GM23338 (cell line): ENCODE results near the gene CYP2A7.
"Not testable (repeated sequence)": the region's sequence is repeated elsewhere in the genome, so short reads cannot be mapped to it uniquely, and the experiment has no call there.

Experiments
- CREB1 ChIP-seq: fragments of 250-450 bp; sonication (Bioruptor Pico); IDR thresholded peaks from 2 replicates; pipeline ENCODE4 v1.5.0; 2020; ENCODE audit warnings: low read depth, mild to moderate bottlenecking, moderate library complexity
- EZH2 ChIP-seq: fragments of 200-600 bp; sonication (generic); IDR thresholded peaks from one replicate; pipeline ENCODE4 v1.8.0; 2017; ENCODE audit warnings: antibody characterized with exemption, mild to moderate bottlenecking, low read depth; ENCODE audit not compliant: unreplicated experiment
- EZH2phosphoT487 ChIP-seq: fragments of 200-600 bp; sonication (generic); IDR thresholded peaks from one replicate; pipeline ENCODE4 v1.8.1; 2018; ENCODE audit warnings: antibody characterized with exemption; ENCODE audit not compliant: unreplicated experiment
- JUNB ChIP-seq: IDR thresholded peaks from one replicate; pipeline ENCODE4 v1.6.1; 2016; ENCODE audit warnings: antibody characterized with exemption; ENCODE audit not compliant: unreplicated experiment
- NANOG ChIP-seq: IDR thresholded peaks from 2 replicates; pipeline ENCODE4 v1.6.1; 2016; ENCODE audit warnings: antibody characterized with exemption, borderline replicate concordance
- POLR2AphosphoS5 ChIP-seq: IDR thresholded peaks from 2 replicates; pipeline ENCODE4 v1.6.1; 2016; ENCODE audit warnings: antibody characterized with exemption, low read depth
- STAT1 ChIP-seq: IDR thresholded peaks from one replicate; pipeline ENCODE4 v1.6.1; 2016; ENCODE audit warnings: antibody characterized with exemption; ENCODE audit not compliant: unreplicated experiment
- ZNF114 ChIP-seq: fragments of 250-450 bp; sonication (Bioruptor Pico); IDR thresholded peaks from 2 replicates; pipeline ENCODE4 v1.5.0; 2020; ENCODE audit warnings: mild to moderate bottlenecking, moderate library complexity
- ZNF331 ChIP-seq: fragments of 250-450 bp; sonication (Bioruptor Pico); IDR thresholded peaks from 2 replicates; pipeline ENCODE4 v1.5.0; 2020; ENCODE audit warnings: low read depth, mild to moderate bottlenecking, moderate library complexity
- TF ChIP-seq, protein P1 (sequence below), 2 experiments: fragments of 200-600 bp in 1 of 2; sonication (generic) in 1 of 2; conservative IDR thresholded peaks; 2 replicates each; pipeline versions ENCODE4 v1.5.1 to v1.6.1; 2016 to 2017; ENCODE audit warnings: antibody characterized with exemption in 2 of 2, low read depth in 2 of 2, mild to moderate bottlenecking in 2 of 2, moderate library complexity in 1 of 2
- TF ChIP-seq, protein P2 (sequence below): IDR thresholded peaks from one replicate; pipeline ENCODE4 v1.6.1; 2018; ENCODE audit warnings: antibody characterized with exemption; ENCODE audit not compliant: unreplicated experiment
- TF ChIP-seq, protein P3 (sequence below): IDR thresholded peaks from 2 replicates; pipeline ENCODE4 v1.6.1; 2016; ENCODE audit warnings: antibody characterized with exemption
- TF ChIP-seq, protein P4 (sequence below): fragments of 250-450 bp; sonication (Bioruptor Pico); IDR thresholded peaks from 2 replicates; pipeline ENCODE4 v1.5.0; 2020; ENCODE audit warnings: mild to moderate bottlenecking, moderate library complexity

DNA sequence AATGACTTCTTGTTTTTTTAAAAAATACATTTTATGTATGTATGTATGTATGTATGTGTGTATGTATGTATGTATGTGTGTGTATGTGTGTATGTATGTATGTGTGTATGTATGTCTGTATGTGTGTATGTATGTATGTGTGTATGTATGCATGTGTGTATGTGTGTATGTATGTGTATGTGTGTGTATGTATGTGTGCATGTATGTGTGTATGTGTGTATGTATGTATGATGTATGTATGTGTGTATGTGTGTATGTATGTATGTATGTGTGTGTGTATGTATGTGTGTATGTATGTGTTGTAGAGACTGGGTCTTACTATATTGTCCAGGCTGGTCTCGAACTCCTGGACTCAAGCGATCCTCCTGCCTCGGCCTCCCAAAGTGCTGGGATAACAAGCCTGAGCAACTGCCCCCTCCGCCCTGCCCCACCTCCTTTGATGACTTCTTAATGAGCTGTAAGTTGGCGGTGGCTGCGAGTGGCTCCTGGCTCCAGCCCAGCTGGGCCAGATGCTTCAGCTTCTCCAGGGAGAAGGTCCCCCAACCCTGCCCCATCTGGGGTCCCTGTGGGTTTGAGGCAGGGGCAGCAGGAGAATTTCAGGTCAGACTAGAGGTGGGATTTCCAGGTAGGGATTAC is 56.5 kb downstream of the CYP2A7 start:
- TF ChIP-seq, protein P1, sequence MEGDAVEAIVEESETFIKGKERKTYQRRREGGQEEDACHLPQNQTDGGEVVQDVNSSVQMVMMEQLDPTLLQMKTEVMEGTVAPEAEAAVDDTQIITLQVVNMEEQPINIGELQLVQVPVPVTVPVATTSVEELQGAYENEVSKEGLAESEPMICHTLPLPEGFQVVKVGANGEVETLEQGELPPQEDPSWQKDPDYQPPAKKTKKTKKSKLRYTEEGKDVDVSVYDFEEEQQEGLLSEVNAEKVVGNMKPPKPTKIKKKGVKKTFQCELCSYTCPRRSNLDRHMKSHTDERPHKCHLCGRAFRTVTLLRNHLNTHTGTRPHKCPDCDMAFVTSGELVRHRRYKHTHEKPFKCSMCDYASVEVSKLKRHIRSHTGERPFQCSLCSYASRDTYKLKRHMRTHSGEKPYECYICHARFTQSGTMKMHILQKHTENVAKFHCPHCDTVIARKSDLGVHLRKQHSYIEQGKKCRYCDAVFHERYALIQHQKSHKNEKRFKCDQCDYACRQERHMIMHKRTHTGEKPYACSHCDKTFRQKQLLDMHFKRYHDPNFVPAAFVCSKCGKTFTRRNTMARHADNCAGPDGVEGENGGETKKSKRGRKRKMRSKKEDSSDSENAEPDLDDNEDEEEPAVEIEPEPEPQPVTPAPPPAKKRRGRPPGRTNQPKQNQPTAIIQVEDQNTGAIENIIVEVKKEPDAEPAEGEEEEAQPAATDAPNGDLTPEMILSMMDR (conservative IDR thresholded peaks at IDR 0.05; ENCODE audit: low read depth in 2 of 2), result not testable (repeated sequence)
- TF ChIP-seq POLR2AphosphoS5; EZH2; EZH2phosphoT487; ZNF331 (CRISPR knock-in tag); NANOG; STAT1; ZNF114 (CRISPR knock-in tag); JUNB; CREB1 (CRISPR knock-in tag): not testable (repeated sequence)
- TF ChIP-seq, protein P2, sequence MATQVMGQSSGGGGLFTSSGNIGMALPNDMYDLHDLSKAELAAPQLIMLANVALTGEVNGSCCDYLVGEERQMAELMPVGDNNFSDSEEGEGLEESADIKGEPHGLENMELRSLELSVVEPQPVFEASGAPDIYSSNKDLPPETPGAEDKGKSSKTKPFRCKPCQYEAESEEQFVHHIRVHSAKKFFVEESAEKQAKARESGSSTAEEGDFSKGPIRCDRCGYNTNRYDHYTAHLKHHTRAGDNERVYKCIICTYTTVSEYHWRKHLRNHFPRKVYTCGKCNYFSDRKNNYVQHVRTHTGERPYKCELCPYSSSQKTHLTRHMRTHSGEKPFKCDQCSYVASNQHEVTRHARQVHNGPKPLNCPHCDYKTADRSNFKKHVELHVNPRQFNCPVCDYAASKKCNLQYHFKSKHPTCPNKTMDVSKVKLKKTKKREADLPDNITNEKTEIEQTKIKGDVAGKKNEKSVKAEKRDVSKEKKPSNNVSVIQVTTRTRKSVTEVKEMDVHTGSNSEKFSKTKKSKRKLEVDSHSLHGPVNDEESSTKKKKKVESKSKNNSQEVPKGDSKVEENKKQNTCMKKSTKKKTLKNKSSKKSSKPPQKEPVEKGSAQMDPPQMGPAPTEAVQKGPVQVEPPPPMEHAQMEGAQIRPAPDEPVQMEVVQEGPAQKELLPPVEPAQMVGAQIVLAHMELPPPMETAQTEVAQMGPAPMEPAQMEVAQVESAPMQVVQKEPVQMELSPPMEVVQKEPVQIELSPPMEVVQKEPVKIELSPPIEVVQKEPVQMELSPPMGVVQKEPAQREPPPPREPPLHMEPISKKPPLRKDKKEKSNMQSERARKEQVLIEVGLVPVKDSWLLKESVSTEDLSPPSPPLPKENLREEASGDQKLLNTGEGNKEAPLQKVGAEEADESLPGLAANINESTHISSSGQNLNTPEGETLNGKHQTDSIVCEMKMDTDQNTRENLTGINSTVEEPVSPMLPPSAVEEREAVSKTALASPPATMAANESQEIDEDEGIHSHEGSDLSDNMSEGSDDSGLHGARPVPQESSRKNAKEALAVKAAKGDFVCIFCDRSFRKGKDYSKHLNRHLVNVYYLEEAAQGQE, result not testable (repeated sequence)
- TF ChIP-seq, protein P3, sequence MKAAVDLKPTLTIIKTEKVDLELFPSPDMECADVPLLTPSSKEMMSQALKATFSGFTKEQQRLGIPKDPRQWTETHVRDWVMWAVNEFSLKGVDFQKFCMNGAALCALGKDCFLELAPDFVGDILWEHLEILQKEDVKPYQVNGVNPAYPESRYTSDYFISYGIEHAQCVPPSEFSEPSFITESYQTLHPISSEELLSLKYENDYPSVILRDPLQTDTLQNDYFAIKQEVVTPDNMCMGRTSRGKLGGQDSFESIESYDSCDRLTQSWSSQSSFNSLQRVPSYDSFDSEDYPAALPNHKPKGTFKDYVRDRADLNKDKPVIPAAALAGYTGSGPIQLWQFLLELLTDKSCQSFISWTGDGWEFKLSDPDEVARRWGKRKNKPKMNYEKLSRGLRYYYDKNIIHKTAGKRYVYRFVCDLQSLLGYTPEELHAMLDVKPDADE, result not testable (repeated sequence)
- TF ChIP-seq, protein P4, sequence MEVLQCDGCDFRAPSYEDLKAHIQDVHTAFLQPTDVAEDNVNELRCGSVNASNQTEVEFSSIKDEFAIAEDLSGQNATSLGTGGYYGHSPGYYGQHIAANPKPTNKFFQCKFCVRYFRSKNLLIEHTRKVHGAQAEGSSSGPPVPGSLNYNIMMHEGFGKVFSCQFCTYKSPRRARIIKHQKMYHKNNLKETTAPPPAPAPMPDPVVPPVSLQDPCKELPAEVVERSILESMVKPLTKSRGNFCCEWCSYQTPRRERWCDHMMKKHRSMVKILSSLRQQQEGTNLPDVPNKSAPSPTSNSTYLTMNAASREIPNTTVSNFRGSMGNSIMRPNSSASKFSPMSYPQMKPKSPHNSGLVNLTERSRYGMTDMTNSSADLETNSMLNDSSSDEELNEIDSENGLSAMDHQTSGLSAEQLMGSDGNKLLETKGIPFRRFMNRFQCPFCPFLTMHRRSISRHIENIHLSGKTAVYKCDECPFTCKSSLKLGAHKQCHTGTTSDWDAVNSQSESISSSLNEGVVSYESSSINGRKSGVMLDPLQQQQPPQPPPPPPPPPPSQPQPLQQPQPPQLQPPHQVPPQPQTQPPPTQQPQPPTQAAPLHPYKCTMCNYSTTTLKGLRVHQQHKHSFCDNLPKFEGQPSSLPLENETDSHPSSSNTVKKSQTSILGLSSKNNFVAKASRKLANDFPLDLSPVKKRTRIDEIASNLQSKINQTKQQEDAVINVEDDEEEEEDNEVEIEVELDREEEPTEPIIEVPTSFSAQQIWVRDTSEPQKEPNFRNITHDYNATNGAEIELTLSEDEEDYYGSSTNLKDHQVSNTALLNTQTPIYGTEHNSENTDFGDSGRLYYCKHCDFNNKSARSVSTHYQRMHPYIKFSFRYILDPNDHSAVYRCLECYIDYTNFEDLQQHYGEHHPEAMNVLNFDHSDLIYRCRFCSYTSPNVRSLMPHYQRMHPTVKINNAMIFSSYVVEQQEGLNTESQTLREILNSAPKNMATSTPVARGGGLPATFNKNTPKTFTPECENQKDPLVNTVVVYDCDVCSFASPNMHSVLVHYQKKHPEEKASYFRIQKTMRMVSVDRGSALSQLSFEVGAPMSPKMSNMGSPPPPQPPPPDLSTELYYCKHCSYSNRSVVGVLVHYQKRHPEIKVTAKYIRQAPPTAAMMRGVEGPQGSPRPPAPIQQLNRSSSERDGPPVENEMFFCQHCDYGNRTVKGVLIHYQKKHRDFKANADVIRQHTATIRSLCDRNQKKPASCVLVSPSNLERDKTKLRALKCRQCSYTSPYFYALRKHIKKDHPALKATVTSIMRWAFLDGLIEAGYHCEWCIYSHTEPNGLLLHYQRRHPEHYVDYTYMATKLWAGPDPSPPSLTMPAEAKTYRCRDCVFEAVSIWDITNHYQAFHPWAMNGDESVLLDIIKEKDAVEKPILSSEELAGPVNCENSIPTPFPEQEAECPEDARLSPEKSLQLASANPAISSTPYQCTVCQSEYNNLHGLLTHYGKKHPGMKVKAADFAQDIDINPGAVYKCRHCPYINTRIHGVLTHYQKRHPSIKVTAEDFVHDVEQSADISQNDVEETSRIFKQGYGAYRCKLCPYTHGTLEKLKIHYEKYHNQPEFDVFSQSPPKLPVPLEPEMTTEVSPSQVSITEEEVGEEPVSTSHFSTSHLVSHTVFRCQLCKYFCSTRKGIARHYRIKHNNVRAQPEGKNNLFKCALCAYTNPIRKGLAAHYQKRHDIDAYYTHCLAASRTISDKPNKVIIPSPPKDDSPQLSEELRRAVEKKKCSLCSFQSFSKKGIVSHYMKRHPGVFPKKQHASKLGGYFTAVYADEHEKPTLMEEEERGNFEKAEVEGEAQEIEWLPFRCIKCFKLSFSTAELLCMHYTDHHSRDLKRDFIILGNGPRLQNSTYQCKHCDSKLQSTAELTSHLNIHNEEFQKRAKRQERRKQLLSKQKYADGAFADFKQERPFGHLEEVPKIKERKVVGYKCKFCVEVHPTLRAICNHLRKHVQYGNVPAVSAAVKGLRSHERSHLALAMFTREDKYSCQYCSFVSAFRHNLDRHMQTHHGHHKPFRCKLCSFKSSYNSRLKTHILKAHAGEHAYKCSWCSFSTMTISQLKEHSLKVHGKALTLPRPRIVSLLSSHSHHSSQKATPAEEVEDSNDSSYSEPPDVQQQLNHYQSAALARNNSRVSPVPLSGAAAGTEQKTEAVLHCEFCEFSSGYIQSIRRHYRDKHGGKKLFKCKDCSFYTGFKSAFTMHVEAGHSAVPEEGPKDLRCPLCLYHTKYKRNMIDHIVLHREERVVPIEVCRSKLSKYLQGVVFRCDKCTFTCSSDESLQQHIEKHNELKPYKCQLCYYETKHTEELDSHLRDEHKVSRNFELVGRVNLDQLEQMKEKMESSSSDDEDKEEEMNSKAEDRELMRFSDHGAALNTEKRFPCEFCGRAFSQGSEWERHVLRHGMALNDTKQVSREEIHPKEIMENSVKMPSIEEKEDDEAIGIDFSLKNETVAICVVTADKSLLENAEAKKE (CRISPR knock-in tag), result not testable (repeated sequence)
